Stomach smooth muscle (tissue), 2 donors: ENCODE data around the gene TAS2R41.

Experiments
- H3K27ac ChIP-seq: one replicate; pipeline ENCODE4 v1.7.0; 2013; ENCODE audit warnings: mild to moderate bottlenecking, low read length, inconsistent platforms
- H3K27me3 ChIP-seq, 2 donors: one replicate each; pipeline ENCODE4 v1.7.0; 2013; ENCODE audit warnings: low read length in 2 of 2; ENCODE audit not compliant: insufficient read depth in 2 of 2, control insufficient read depth in 1 of 2
- H3K36me3 ChIP-seq, 2 donors: one replicate each; pipeline ENCODE4 v1.7.0; 2013; ENCODE audit warnings: low read length in 2 of 2; ENCODE audit not compliant: control insufficient read depth in 2 of 2, insufficient read depth in 2 of 2
- H3K4me1 ChIP-seq: one replicate; pipeline ENCODE4 v1.7.0; 2013; ENCODE audit warnings: low read length; ENCODE audit not compliant: control insufficient read depth, insufficient read depth
- H3K4me3 ChIP-seq, 2 donors: one replicate each; pipeline ENCODE4 v1.7.0; 2013; ENCODE audit warnings: low read length in 2 of 2
- H3K9ac ChIP-seq, 2 donors: one replicate each; pipeline ENCODE4 v1.7.0; 2013; ENCODE audit warnings: low read length in 2 of 2, mild to moderate bottlenecking in 1 of 2
- H3K9me3 ChIP-seq, 2 donors: one replicate each; pipeline ENCODE4 v1.7.0; 2013; ENCODE audit warnings: low read length in 2 of 2; ENCODE audit not compliant: control insufficient read depth in 2 of 2
- donor health status: healthy.
- donor health status: Pancreatic carcinoma.

TAS2R41 gene, protein sequence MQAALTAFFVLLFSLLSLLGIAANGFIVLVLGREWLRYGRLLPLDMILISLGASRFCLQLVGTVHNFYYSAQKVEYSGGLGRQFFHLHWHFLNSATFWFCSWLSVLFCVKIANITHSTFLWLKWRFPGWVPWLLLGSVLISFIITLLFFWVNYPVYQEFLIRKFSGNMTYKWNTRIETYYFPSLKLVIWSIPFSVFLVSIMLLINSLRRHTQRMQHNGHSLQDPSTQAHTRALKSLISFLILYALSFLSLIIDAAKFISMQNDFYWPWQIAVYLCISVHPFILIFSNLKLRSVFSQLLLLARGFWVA

DNA sequence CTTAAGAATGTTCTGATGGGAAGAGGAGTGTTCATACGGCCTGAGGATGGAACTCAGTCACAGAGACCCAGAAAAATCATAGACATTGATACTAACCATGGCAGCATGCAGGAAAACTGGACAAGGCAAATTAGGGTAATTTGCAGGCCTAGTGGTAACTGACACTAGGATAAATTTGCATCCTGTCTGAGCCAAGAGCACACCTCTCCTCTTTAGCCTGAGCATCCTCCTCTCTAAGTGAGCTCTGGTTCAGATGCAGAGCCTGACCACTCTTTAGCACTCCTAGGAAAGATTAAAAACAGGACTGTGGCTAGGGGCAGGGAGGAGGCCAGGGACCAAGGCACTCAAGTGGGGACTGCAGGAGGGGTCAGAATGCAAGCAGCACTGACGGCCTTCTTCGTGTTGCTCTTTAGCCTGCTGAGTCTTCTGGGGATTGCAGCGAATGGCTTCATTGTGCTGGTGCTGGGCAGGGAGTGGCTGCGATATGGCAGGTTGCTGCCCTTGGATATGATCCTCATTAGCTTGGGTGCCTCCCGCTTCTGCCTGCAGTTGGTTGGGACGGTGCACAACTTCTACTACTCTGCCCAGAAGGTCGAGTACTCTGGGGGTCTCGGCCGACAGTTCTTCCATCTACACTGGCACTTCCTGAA lies at the start of gene TAS2R41:
TSS of gene TAS2R41 (plus strand) at position 373 of the 650 bp plus-strand sequence. CDS start at position 373, 0 bp downstream.
- Histone ChIP-seq H3K4me1 (no peaks in the 10 kb centered on the region), H3K27me3 (no peaks in the 10 kb centered on the region), H3K27ac (no peak within 1 kb of the TSS), H3K36me3 (no peaks in the 10 kb centered on the region), H3K9me3 (peaks cover 0 to under 1% of the 10 kb centered on the region in 2 donors), H3K4me3 (no peak within 1 kb of the TSS), H3K9ac (no peak within 1 kb of the TSS)

DNA sequence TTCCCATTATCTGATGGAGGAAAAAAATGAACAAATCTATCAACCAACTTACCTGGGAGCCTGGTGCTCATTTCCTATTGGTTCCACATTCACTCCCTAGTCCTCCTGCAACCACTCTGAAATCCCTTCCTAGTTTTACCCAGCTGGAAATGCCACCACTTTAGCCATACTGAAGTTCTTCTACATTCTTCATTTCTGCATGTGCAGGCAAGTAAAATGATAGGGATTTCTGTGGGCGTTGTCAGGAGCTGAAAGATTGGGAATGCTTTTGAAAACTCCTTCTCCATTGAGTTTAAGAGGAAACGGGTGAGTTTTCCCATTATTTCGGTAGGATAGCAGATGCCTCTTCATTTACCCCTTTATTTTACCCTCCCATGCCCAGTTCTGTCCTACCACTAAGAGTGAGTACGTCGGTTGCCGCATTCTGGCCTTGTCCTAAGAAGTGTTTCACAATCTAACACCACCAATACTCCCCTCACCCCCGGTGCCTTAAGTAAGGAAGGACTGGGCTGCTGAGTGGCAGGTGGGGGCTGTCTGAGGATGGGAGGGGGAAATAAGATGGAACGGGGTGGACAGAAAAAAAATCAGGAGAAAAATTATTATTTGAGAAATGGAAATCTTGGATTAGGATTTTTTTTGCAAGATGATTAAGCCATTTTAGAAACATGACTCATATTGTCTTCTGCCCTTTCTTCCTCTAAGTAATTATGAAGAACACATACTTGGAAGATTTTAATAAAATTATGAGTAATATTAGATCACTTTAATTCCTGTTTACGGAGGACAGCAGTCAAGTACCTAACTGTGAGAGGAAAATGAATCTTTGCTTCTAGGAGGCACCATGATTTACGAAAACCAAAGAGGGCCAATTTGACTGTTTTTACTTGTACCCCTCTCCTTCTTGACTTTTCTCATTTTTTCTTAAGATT lies 47.6 kb upstream of the TAS2R41 start:
- Histone ChIP-seq H3K9me3 (no peaks in the 10 kb centered on the region), H3K27ac (no peak overlapping the region), H3K9ac (no peak overlapping the region), H3K27me3 (no peaks in the 10 kb centered on the region), H3K4me1 (no peaks in the 10 kb centered on the region), H3K36me3 (no peaks in the 10 kb centered on the region), H3K4me3 (no peak overlapping the region)

- Histone ChIP-seq H3K4me3 (no peak overlapping the region), H3K27ac (no peak overlapping the region), H3K9me3 (no peaks in the 10 kb centered on the region), H3K36me3 (no peaks in the 10 kb centered on the region), H3K27me3 (no peaks in the 10 kb centered on the region), H3K9ac (no peak overlapping the region), H3K4me1 (no peaks in the 10 kb centered on the region)
These were observed 46.6 kb upstream of the TAS2R41 start for GRCh38 chr7:143431109-143431508.

GRCh38 chr7:143433759-143434158 lies 43.9 kb upstream of the TAS2R41 start:
- Histone ChIP-seq H3K4me1 (no peaks in the 10 kb centered on the region), H3K9ac (no peak overlapping the region), H3K36me3 (no peaks in the 10 kb centered on the region), H3K4me3 (no peak overlapping the region), H3K27ac (no peak overlapping the region), H3K9me3 (no peaks in the 10 kb centered on the region), H3K27me3 (no peaks in the 10 kb centered on the region)

- H3K27ac ChIP-seq, result no peak overlapping the region
These were observed 43.0 kb upstream of the TAS2R41 start for GRCh38 chr7:143434660-143435059.

GRCh38 chr7:143435266-143435665 lies 42.4 kb upstream of the TAS2R41 start:
- H3K27me3 ChIP-seq, result no peaks in the 10 kb centered on the region
- H3K4me1 ChIP-seq, result no peaks in the 10 kb centered on the region
- no peaks in the 10 kb centered on the region for H3K9me3 ChIP-seq
- H3K4me3 ChIP-seq, result no peak overlapping the region
- H3K36me3 ChIP-seq, result no peaks in the 10 kb centered on the region
- H3K27ac ChIP-seq, result no peak overlapping the region
- H3K9ac ChIP-seq, result no peak overlapping the region

More at GRCh38 chr7:143434660-143435059, 43.0 kb upstream of the TAS2R41 start:
- Histone ChIP-seq H3K9me3 (no peaks in the 10 kb centered on the region), H3K27me3 (no peaks in the 10 kb centered on the region), H3K9ac (no peak overlapping the region), H3K4me3 (no peak overlapping the region), H3K4me1 (no peaks in the 10 kb centered on the region), H3K36me3 (no peaks in the 10 kb centered on the region)

GRCh38 chr7:143436325-143436946 lies 41.2 kb upstream of the TAS2R41 start:
- Histone ChIP-seq H3K36me3 (no peaks in the 10 kb centered on the region), H3K9ac (no peak overlapping the region), H3K27me3 (no peaks in the 10 kb centered on the region), H3K4me3 (no peak overlapping the region), H3K9me3 (no peaks in the 10 kb centered on the region), H3K27ac (no peak overlapping the region), H3K4me1 (no peaks in the 10 kb centered on the region)

DNA sequence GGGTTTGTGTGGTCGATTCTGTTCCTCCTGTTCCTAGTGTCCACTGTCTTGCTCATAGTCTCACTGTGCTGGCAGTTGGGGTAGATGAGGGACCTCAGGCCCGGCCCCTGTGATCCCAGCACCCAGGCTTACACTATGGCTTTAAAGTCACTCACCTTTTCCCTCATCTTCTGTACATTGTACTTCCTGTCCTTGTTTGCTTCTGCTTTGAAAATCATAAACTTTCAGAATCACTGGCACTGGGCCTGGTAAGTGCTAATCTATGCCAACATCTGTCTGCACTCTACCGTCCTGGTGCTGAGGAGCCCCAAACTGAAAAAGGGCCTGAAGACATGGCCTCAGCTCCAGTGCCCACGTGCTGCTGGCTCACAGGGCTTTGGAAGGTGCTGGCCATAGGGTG lies 40.1 kb upstream of the TAS2R41 start:
- Histone ChIP-seq H3K27ac (no peak overlapping the region), H3K4me3 (no peak overlapping the region), H3K9me3 (no peaks in the 10 kb centered on the region), H3K36me3 (no peaks in the 10 kb centered on the region), H3K4me1 (no peaks in the 10 kb centered on the region), H3K27me3 (no peaks in the 10 kb centered on the region), H3K9ac (no peak overlapping the region)

DNA sequence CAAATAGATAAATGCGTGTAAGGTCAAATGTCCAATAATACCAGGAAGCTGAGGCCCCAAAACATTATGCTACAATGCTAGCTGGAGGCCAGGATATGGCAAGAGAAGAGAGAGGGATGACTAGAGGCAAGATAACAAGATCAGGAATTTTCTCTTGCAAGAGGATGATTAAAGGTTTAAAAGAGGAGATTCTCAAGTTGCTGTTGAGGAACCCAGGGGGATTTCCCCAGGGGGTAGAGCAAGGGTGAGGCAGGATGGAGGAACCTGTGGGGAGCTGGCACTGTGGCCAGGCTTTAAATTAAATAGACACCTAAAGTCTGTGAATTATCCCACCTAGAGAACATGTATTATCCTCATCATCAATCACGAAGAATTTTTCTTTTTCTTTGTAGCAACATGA lies 37.8 kb upstream of the TAS2R41 start:
- Histone ChIP-seq H3K9me3 (no peaks in the 10 kb centered on the region), H3K27ac (no peak overlapping the region), H3K9ac (no peak overlapping the region), H3K4me1 (no peaks in the 10 kb centered on the region), H3K27me3 (no peaks in the 10 kb centered on the region), H3K36me3 (no peaks in the 10 kb centered on the region), H3K4me3 (no peak overlapping the region)

DNA sequence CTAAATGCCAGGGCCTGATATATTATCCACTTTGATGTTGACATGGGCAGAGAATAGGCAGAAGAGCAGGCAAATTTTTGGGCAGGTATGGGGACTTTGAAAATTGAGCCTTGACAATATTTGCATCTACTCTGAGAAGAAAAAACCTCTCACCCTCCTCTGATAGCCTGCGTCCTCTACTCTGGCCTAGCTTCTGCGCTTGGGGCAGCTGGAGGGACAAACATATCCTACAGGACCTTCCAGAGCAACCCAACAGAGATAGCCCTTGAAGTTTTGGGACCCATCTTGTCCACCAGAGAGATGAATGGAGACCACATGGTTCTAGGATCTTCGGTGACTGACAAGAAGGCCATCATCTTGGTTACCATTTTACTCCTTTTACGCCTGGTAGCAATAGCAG lies 34.5 kb upstream of the TAS2R41 start, which contains the start of gene TAS2R60:
TSS of gene TAS2R60 (plus strand) at position 301 of the 400 bp plus-strand sequence. CDS start at position 301, 0 bp downstream.
- Histone ChIP-seq H3K27ac (no peak within 1 kb of the TSS), H3K9me3 (no peaks in the 10 kb centered on the region), H3K9ac (no peak within 1 kb of the TSS), H3K4me1 (no peaks in the 10 kb centered on the region), H3K4me3 (no peak within 1 kb of the TSS), H3K36me3 (no peaks in the 10 kb centered on the region), H3K27me3 (no peaks in the 10 kb centered on the region)
